ENCODE results near the gene TEX35.
A peak's percentile ranks its signal among the peaks of the same experiment; 100 is the strongest.

TEX35 gene

GRCh38 chr1:178516110-178516509, 3.2 kb downstream of the TEX35 start:
- DNase-seq (ENCODE audit: low spot score) (no peak), FAIRE-seq (no peak)

- DNase-seq (ENCODE audit: low spot score) (no peak), FAIRE-seq (no peak)
These were observed 6.0 kb downstream of the TEX35 start for GRCh38 chr1:178518894-178519293.

- no peak for DNase-seq (ENCODE audit: low spot score)
- FAIRE-seq, result no peak
These were observed 7.9 kb downstream of the TEX35 start for GRCh38 chr1:178520803-178521202.

GRCh38 chr1:178521241-178521640, 8.3 kb downstream of the TEX35 start:
- FAIRE-seq, result no peak
- DNase-seq (ENCODE audit: low spot score), result no peak

GRCh38 chr1:178527117-178527516, 14.2 kb downstream of the TEX35 start:
- FAIRE-seq (no peak), DNase-seq (ENCODE audit: low spot score) (no peak)

- FAIRE-seq (no peak), DNase-seq (ENCODE audit: low spot score) (no peak)
These were observed 15.5 kb downstream of the TEX35 start for GRCh38 chr1:178528228-178528952.

- FAIRE-seq (no peak), DNase-seq (ENCODE audit: low spot score) (no peak)
These were observed 16.0 kb downstream of the TEX35 start for GRCh38 chr1:178528953-178529335.

GRCh38 chr1:178529364-178530036, 16.6 kb downstream of the TEX35 start:
- FAIRE-seq (no peak), DNase-seq (ENCODE audit: low spot score) (no peak)

GRCh38 chr1:178530037-178530402, 17.1 kb downstream of the TEX35 start:
- FAIRE-seq (peak; percentile 90), DNase-seq (ENCODE audit: low spot score) (peak; percentile 93)

GRCh38 chr1:178530502-178530901, 17.6 kb downstream of the TEX35 start:
- no peak for DNase-seq (ENCODE audit: low spot score)

GRCh38 chr1:178531887-178532286, 19.0 kb downstream of the TEX35 start:
- FAIRE-seq, result no peak
- no peak for DNase-seq (ENCODE audit: low spot score)

More at GRCh38 chr1:178530502-178530901, 17.6 kb downstream of the TEX35 start:
- no peak for FAIRE-seq

GRCh38 chr1:178532392-178532791, 19.5 kb downstream of the TEX35 start:
- peak; percentile 68 for FAIRE-seq
- peak; percentile 64 for DNase-seq (ENCODE audit: low spot score)

GRCh38 chr1:178533121-178533946, 20.4 kb downstream of the TEX35 start:
- FAIRE-seq (no peak), DNase-seq (ENCODE audit: low spot score) (no peak)

GRCh38 chr1:178534137-178534868, 21.4 kb downstream of the TEX35 start:
- no peak for DNase-seq (ENCODE audit: low spot score)
- no peak for FAIRE-seq

GRCh38 chr1:178536329-178536728, 23.4 kb downstream of the TEX35 start:
- FAIRE-seq (no peak), DNase-seq (ENCODE audit: low spot score) (no peak)

GRCh38 chr1:178536844-178537371, 24.0 kb downstream of the TEX35 start:
- DNase-seq (ENCODE audit: low spot score) (peak; percentile 95), FAIRE-seq (peak; percentile 89)

GRCh38 chr1:178537382-178538090, 24.6 kb downstream of the TEX35 start:
- FAIRE-seq (no peak), DNase-seq (ENCODE audit: low spot score) (no peak)

GRCh38 chr1:178538192-178538916, 25.4 kb downstream of the TEX35 start:
- no peak for FAIRE-seq

GRCh38 chr1:178539291-178539690, 26.4 kb downstream of the TEX35 start:
- DNase-seq (ENCODE audit: low spot score), result no peak
- no peak for FAIRE-seq

More at GRCh38 chr1:178538192-178538916, 25.4 kb downstream of the TEX35 start:
- peak; percentile 67 for DNase-seq (ENCODE audit: low spot score)

GRCh38 chr1:178540204-178540603, 27.3 kb downstream of the TEX35 start:
- no peak for FAIRE-seq
- no peak for DNase-seq (ENCODE audit: low spot score)

Data from RCC 7860 (cell line).